HepG2 (cell line): ENCODE measurements around the gene SETD2. TPM values are rescaled to one million over a fixed set of nuclear protein-coding genes. Genes with fewer than 3 reads are reported as not detected.

Source experiments
- ATAC-seq: fragments of 200-7000 bp; cut with Tn5 transposase; 3 replicates; pipeline ENCODE4 v1.9.1; 2020; ENCODE audit warnings: mild to moderate bottlenecking, moderate library complexity
- BruUV-seq: library from RNA; stranded (reverse); fragments of 400-500 nt; replicated peaks from 2 replicates; lab custom pipeline; 2021; lab: Mats Ljungman, UMichigan
- CTCF ChIA-PET: fragments of 300-600 bp; formaldehyde crosslinking; extraction: SDS; loops from one replicate; lab custom pipeline; 2021; ENCODE audit warnings: low total read pairs, inconsistent platforms, low intra/inter-chr PET ratio; lab: Yijun Ruan, JAX
- POLR2A ChIA-PET: fragments of 350-600 bp; sonication (Branson Sonifier 250); formaldehyde crosslinking; loops from one replicate; lab custom pipeline; 2020; ENCODE audit warnings: antibody characterized with exemption, inconsistent platforms; lab: Yijun Ruan, JAX
- DNase-seq: peaks from one replicate; pipeline ENCODE4 v3.0.0-alpha.2; 2015; ENCODE audit warnings: low spot score
- FAIRE-seq: peaks from 3 replicates; lab custom pipeline; 2011; peaks lifted over from hg19 to GRCh38; lab: Jason Lieb, UNC
- H2AFZ ChIP-seq: one replicate; pipeline ENCODE4 v1.6.1; 2011; ENCODE audit warnings: low read length, inconsistent platforms
- H3K27ac ChIP-seq: fragments of 300-600 bp; 3 replicates; pipeline ENCODE4 v1.8.0; 2011; ENCODE audit warnings: mixed run types, mild to moderate bottlenecking, mixed read lengths, low read length, inconsistent platforms; ENCODE audit not compliant: insufficient read depth; ENCODE audit errors: extremely low read length
- H3K27me3 ChIP-seq, 2 experiments: fragments of 200-600 bp in 1 of 2; 2 replicates in 1 of 2; 3 replicates in 1 of 2; pipeline versions ENCODE4 v1.6.0 to v1.8.0; 2011; ENCODE audit warnings: low read length in 2 of 2, mild to moderate bottlenecking in 2 of 2, moderate library complexity in 2 of 2, inconsistent platforms in 1 of 2; ENCODE audit not compliant: insufficient read depth in 2 of 2, control insufficient read depth in 1 of 2
- H3K36me3 ChIP-seq, 2 experiments: fragments of 200-600 bp in 1 of 2; replicated peaks in 1 of 2; 2 replicates in 1 of 2; 3 replicates in 1 of 2; pipeline versions ENCODE4 v1.5.1 to v1.8.0; 2011; ENCODE audit warnings: low read length in 2 of 2, inconsistent platforms in 1 of 2; ENCODE audit not compliant: insufficient read depth in 2 of 2, control insufficient read depth in 1 of 2
- H3K4me1 ChIP-seq: 2 replicates; pipeline ENCODE4 v1.5.1; 2012; ENCODE audit warnings: low read length, inconsistent platforms; ENCODE audit not compliant: insufficient read depth
- H3K4me2 ChIP-seq: 2 replicates; pipeline ENCODE4 v1.6.0; 2011; ENCODE audit warnings: low read depth, low read length, inconsistent platforms
- H3K4me3 ChIP-seq, 3 experiments: fragments of 200-600 bp in 1 of 3; sonication (generic), shearing (Covaris generic) in 1 of 3; replicated peaks in 1 of 3; 2 replicates each; pipeline ENCODE4 v1.5.1; 2011 to 2016; ENCODE audit warnings: low read length in 3 of 3, inconsistent platforms in 2 of 3, low read depth in 2 of 3, mild to moderate bottlenecking in 2 of 3, control low read depth in 1 of 3, mixed read lengths in 1 of 3; ENCODE audit not compliant: insufficient read depth in 1 of 3
- H3K79me2 ChIP-seq: one replicate; pipeline ENCODE4 v1.6.1; 2011; ENCODE audit warnings: low read length, inconsistent platforms; ENCODE audit not compliant: insufficient read depth
- H3K9ac ChIP-seq: 2 replicates; pipeline ENCODE4 v1.6.0; 2011; ENCODE audit warnings: mild to moderate bottlenecking, low read depth, low read length, inconsistent platforms; ENCODE audit not compliant: insufficient read depth
- H3K9me3 ChIP-seq: 2 replicates; pipeline ENCODE4 v1.5.1; 2012; ENCODE audit warnings: mild to moderate bottlenecking, low read length
- H4K20me1 ChIP-seq: 2 replicates; pipeline ENCODE4 v1.6.0; 2011; ENCODE audit warnings: inconsistent platforms, mild to moderate bottlenecking, low read length, moderate library complexity; ENCODE audit not compliant: insufficient read depth
- ARHGAP35 ChIP-seq: sonication (generic); formaldehyde crosslinking; IDR thresholded peaks from 2 replicates; pipeline ENCODE4 v1.9.0; 2022; ENCODE audit warnings: mild to moderate bottlenecking, inconsistent platforms, moderate library complexity, missing genetic modification reagents, borderline replicate concordance
- HMG20A ChIP-seq: IDR thresholded peaks from 2 replicates; pipeline ENCODE4 v1.6.1; 2016; ENCODE audit warnings: borderline replicate concordance
- ISX ChIP-seq: sonication (generic); formaldehyde crosslinking; conservative IDR thresholded peaks from 2 replicates; pipeline ENCODE4 v1.5.0; 2020; ENCODE audit warnings: missing genetic modification reagents
- MTF2 ChIP-seq: sonication (generic); formaldehyde crosslinking; IDR thresholded peaks from 2 replicates; pipeline ENCODE4 v1.5.0; 2020; ENCODE audit warnings: missing genetic modification reagents, borderline replicate concordance
- XBP1 ChIP-seq: sonication (generic); formaldehyde crosslinking; IDR thresholded peaks from 2 replicates; pipeline ENCODE4 v1.5.0; 2020; ENCODE audit warnings: missing genetic modification reagents
- ZBTB20 ChIP-seq: sonication (generic); formaldehyde crosslinking; IDR thresholded peaks from 2 replicates; pipeline ENCODE4 v1.8.1; 2023; ENCODE audit warnings: missing genetic modification reagents, low read depth, mild to moderate bottlenecking, borderline replicate concordance
- ZNF138 ChIP-seq: sonication (generic); formaldehyde crosslinking; IDR thresholded peaks from 2 replicates; pipeline ENCODE4 v1.5.0; 2020; ENCODE audit warnings: mild to moderate bottlenecking, low read depth, missing genetic modification reagents
- ZNF329 ChIP-seq: sonication (generic); formaldehyde crosslinking; IDR thresholded peaks from 2 replicates; pipeline ENCODE4 v1.9.0; 2021; ENCODE audit warnings: low read depth, mild to moderate bottlenecking, missing genetic modification reagents
- ZNF354B ChIP-seq: sonication (generic); formaldehyde crosslinking; IDR thresholded peaks from 2 replicates; pipeline ENCODE4 v1.8.0; 2022; ENCODE audit warnings: mild to moderate bottlenecking, missing genetic modification reagents
- ZNF546 ChIP-seq: sonication (generic); formaldehyde crosslinking; conservative IDR thresholded peaks from 2 replicates; pipeline ENCODE4 v1.8.1; 2023; ENCODE audit warnings: mild to moderate bottlenecking, missing genetic modification reagents
- in situ Hi-C: cut with HindIII; loops from 2 replicates; pipeline ENCODE4 v1.10.0; 2017; ENCODE audit warnings: low pct_unique_long_range_greater_than_20kb; ENCODE audit not compliant: extremely low pct_ligation_motif_present
- intact Hi-C: fragments of 100-400 bp; cut with micrococcal nuclease; formaldehyde crosslinking; loops from one replicate; pipeline ENCODE4 v1.10.0; 2022; ENCODE audit not compliant: unreplicated experiment
- polyA plus RNA-seq, 8 experiments: library from polyadenylated mRNA; depleted of rRNA in 3 of 8; stranded (reverse) in 7 of 8; unstranded in 1 of 8; fragments of >200 nt; fragmentation: Illumina TruSeq in 4 of 8; extraction: Trizol in 4 of 8; gene quantifications; 2 replicates each; pipeline versions ENCODE4 v1.2.1 to v1.2.3, GENCODE V29; 2011 to 2016; ENCODE audit warnings: low read depth in 4 of 8, missing spikeins in 1 of 8, mixed read lengths in 1 of 8; ENCODE audit not compliant: insufficient read depth in 1 of 8
- total RNA-seq, 5 experiments: library from RNA; depleted of rRNA; stranded (reverse); fragments of >200 nt; fragmentation: Illumina TruSeq; extraction: Trizol; gene quantifications; 2 replicates each; pipeline ENCODE4 v1.2.3, GENCODE V29; 2016; ENCODE audit warnings: low read depth in 1 of 5
- TF ChIP-seq, protein P1 (sequence below): sonication (generic); formaldehyde crosslinking; IDR thresholded peaks from 2 replicates; pipeline ENCODE4 v1.4.0; 2020; ENCODE audit warnings: missing genetic modification reagents
- TF ChIP-seq, protein P2 (sequence below): sonication (generic); formaldehyde crosslinking; IDR thresholded peaks from 2 replicates; pipeline ENCODE4 v1.9.0; 2021; ENCODE audit warnings: missing genetic modification reagents, mild to moderate bottlenecking, borderline replicate concordance
- TF ChIP-seq, protein P3 (sequence below): sonication (generic); formaldehyde crosslinking; IDR thresholded peaks from 2 replicates; pipeline ENCODE4 v1.5.1; 2020; ENCODE audit warnings: missing genetic modification reagents, mild to moderate bottlenecking, borderline replicate concordance
- TF ChIP-seq, protein P4 (sequence below): sonication (generic); formaldehyde crosslinking; IDR thresholded peaks from 2 replicates; pipeline ENCODE4 v1.5.0; 2020; ENCODE audit warnings: missing genetic modification reagents

Gene SETD2
- total and polyA plus RNA-seq, 2 of the 13 experiments (the other 11 are each of a cell fraction or from before 2014, with no cell fraction given) = 14.2 to 24.2 TPM

DNA sequence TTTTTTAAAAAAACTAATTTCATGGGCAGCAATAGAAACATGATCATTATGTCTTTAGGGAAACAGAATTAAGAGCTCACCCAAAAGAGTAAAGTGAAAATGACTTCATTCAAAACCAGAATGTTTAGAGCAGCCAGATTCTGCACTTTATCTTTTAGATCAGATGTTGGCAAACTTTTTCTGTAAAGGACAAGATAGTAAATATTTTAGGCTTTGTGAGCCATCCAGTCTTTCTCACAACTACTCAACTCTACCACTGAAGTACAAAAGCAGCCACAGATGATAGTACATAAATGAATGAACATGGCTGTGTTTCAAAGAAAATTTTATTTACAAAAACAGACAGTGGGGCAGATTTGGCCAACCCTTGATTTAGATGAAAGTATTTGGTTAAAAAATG lies 84.5 kb downstream of the SETD2 start:
- DNase-seq = no peak
- no peaks in the 10 kb centered on the region for H3K4me1 ChIP-seq
- intact Hi-C loops (no loop called here), in situ Hi-C loops (no loop called here)
- no peak for ATAC-seq
- ChIA-PET POLR2A (no interaction called here), CTCF (no interaction called here)
- no peak overlapping the region for H3K4me3 ChIP-seq
- TF ChIP-seq ZBTB20 (no peak), HMG20A (no peak), ARHGAP35 (no peak), MTF2 (CRISPR knock-in tag) (no peak), XBP1 (CRISPR knock-in tag) (no peak), ISX (no peak), ZNF546 (CRISPR knock-in tag) (no peak), ZNF138 (CRISPR knock-in tag) (no peak), ZNF329 (no peak), ZNF354B (CRISPR knock-in tag) (no peak)
- TF ChIP-seq, protein P1, sequence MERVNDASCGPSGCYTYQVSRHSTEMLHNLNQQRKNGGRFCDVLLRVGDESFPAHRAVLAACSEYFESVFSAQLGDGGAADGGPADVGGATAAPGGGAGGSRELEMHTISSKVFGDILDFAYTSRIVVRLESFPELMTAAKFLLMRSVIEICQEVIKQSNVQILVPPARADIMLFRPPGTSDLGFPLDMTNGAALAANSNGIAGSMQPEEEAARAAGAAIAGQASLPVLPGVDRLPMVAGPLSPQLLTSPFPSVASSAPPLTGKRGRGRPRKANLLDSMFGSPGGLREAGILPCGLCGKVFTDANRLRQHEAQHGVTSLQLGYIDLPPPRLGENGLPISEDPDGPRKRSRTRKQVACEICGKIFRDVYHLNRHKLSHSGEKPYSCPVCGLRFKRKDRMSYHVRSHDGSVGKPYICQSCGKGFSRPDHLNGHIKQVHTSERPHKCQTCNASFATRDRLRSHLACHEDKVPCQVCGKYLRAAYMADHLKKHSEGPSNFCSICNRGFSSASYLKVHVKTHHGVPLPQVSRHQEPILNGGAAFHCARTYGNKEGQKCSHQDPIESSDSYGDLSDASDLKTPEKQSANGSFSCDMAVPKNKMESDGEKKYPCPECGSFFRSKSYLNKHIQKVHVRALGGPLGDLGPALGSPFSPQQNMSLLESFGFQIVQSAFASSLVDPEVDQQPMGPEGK (CRISPR knock-in tag) = no peak
- TF ChIP-seq, protein P2, sequence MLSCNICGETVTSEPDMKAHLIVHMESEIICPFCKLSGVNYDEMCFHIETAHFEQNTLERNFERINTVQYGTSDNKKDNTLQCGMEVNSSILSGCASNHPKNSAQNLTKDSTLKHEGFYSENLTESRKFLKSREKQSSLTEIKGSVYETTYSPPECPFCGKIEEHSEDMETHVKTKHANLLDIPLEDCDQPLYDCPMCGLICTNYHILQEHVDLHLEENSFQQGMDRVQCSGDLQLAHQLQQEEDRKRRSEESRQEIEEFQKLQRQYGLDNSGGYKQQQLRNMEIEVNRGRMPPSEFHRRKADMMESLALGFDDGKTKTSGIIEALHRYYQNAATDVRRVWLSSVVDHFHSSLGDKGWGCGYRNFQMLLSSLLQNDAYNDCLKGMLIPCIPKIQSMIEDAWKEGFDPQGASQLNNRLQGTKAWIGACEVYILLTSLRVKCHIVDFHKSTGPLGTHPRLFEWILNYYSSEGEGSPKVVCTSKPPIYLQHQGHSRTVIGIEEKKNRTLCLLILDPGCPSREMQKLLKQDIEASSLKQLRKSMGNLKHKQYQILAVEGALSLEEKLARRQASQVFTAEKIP (CRISPR knock-in tag) = no peak
- TF ChIP-seq, protein P3, sequence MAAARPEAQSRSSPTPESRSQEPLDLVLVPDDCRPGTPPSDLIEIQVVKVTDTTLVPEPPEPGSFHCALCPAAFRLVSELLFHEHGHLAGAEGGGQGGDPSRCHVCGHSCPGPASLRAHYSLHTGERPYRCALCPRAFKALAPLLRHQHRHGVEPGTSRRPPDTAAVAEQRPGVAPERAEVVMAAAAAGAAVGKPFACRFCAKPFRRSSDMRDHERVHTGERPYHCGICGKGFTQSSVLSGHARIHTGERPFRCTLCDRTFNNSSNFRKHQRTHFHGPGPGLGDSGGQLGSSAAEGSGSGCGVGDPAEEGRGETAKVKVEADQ (CRISPR knock-in tag) = no peak
- TF ChIP-seq, protein P4, sequence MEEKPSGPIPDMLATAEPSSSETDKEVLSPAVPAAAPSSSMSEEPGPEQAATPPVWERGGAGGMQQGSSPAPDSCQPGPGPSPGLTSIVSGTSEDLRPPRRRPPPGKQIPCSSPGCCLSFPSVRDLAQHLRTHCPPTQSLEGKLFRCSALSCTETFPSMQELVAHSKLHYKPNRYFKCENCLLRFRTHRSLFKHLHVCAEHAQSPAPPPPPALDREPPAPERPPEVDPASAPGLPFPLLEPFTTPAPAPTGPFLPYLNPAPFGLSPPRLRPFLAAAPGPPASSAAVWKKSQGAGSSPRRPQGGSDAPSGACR (CRISPR knock-in tag) = no peak
- no peak overlapping the region for H3K4me2 ChIP-seq
- FAIRE-seq = no peak
- H3K9me3 ChIP-seq = no peaks in the 10 kb centered on the region
- no peak overlapping the region for H2AFZ ChIP-seq
- H3K27ac ChIP-seq = no peak overlapping the region
- H3K36me3 ChIP-seq = peaks cover 18 to 74% of the 10 kb centered on the region in 2 experiments
- H3K9ac ChIP-seq = no peak overlapping the region
- H3K79me2 ChIP-seq = no peaks in the 10 kb centered on the region
- no peaks in the 10 kb centered on the region for H3K27me3 ChIP-seq
- no TSS peak for BruUV-seq
- no peaks in the 10 kb centered on the region; the same call in 1 of the 2 replicates for H4K20me1 ChIP-seq
